Measurements from ENCODE around the gene SYPL2.

Gene SYPL2

GRCh38 chr1:109504974-109505373 lies 38.6 kb downstream of the SYPL2 start:
- Mint-ChIP-seq H3K27me3 (ENCODE audit: low read depth) (peaks cover 18% of the 10 kb centered on the region), H3K4me1 (peaks cover 51% of the 10 kb centered on the region), H3K9me3 (no peaks in the 10 kb centered on the region), H3K36me3 (ENCODE audit: low read depth) (peaks cover 14% of the 10 kb centered on the region), H3K27ac (no peak overlapping the region), H3K4me3 (peak overlapping the region in 1 of 3 experiments; percentile 18)
- TF ChIP-seq CTCF (IDR thresholded peaks at IDR 0.05; ENCODE audit: unreplicated experiment in 3 of 3) = no peak

GRCh38 chr1:109508001-109508872 lies 41.9 kb downstream of the SYPL2 start:
- H3K36me3 Mint-ChIP-seq (ENCODE audit: low read depth) = peaks cover 12% of the 10 kb centered on the region
- peaks cover 28% of the 10 kb centered on the region for H3K4me1 Mint-ChIP-seq
- H3K27ac Mint-ChIP-seq = no peak overlapping the region
- H3K4me3 Mint-ChIP-seq = peak overlapping the region; percentile 85 to 90 (median 87)
- H3K27me3 Mint-ChIP-seq (ENCODE audit: low read depth) = peaks cover 43% of the 10 kb centered on the region
- H3K9me3 Mint-ChIP-seq = no peaks in the 10 kb centered on the region
- no peak for TF ChIP-seq CTCF (IDR thresholded peaks at IDR 0.05; ENCODE audit: unreplicated experiment in 3 of 3)

GRCh38 chr1:109508873-109509175 lies 42.5 kb downstream of the SYPL2 start:
- H3K4me1 Mint-ChIP-seq = peaks cover 28% of the 10 kb centered on the region
- peaks cover 43% of the 10 kb centered on the region for H3K27me3 Mint-ChIP-seq (ENCODE audit: low read depth)
- H3K27ac Mint-ChIP-seq = no peak overlapping the region
- H3K4me3 Mint-ChIP-seq = peak overlapping the region; percentile 85 to 90 (median 87)
- H3K36me3 Mint-ChIP-seq (ENCODE audit: low read depth) = peaks cover 12% of the 10 kb centered on the region
- no peak for TF ChIP-seq CTCF (IDR thresholded peaks at IDR 0.05; ENCODE audit: unreplicated experiment in 3 of 3)
- no peaks in the 10 kb centered on the region for H3K9me3 Mint-ChIP-seq

GRCh38 chr1:109509176-109510134 lies 43.1 kb downstream of the SYPL2 start, which contains the start of gene AMIGO1:
Gene AMIGO1, minus strand, starts transcription at chr1:109509727. Its CDS starts 815 bp downstream, at chr1:109508912.
- H3K9me3 Mint-ChIP-seq = no peaks in the 10 kb centered on the region
- peak within 1 kb of the TSS; percentile 89 to 95 (median 91) for H3K4me3 Mint-ChIP-seq
- H3K27ac Mint-ChIP-seq = peak within 1 kb of the TSS; percentile 23 to 74 (median 50)
- no peak for TF ChIP-seq CTCF (IDR thresholded peaks at IDR 0.05; ENCODE audit: unreplicated experiment in 3 of 3)
- H3K4me1 Mint-ChIP-seq = peaks cover 28% of the 10 kb centered on the region
- H3K36me3 Mint-ChIP-seq (ENCODE audit: low read depth) = peaks cover 12% of the 10 kb centered on the region
- peaks cover 43% of the 10 kb centered on the region for H3K27me3 Mint-ChIP-seq (ENCODE audit: low read depth)

- Mint-ChIP-seq H3K4me3 (peak overlapping the region in 1 of 3 experiments; percentile 19), H3K9me3 (no peaks in the 10 kb centered on the region), H3K4me1 (peaks cover 34% of the 10 kb centered on the region), H3K27me3 (ENCODE audit: low read depth) (peaks cover 40% of the 10 kb centered on the region), H3K36me3 (ENCODE audit: low read depth) (peaks cover 2% of the 10 kb centered on the region), H3K27ac (no peak overlapping the region)
- TF ChIP-seq CTCF (IDR thresholded peaks at IDR 0.05; ENCODE audit: unreplicated experiment in 3 of 3) = no peak
These were observed 46.9 kb downstream of the SYPL2 start for GRCh38 chr1:109513110-109513710.
